IPS-NIHi7 (cell line): ENCODE results near the gene GNB1L.

ENCODE experiments used
- DNase-seq: peaks from one replicate; pipeline ENCODE4 v3.0.0; 2012; ENCODE audit warnings: mixed read lengths; ENCODE audit errors: extremely low spot score

The GNB1L gene

DNA sequence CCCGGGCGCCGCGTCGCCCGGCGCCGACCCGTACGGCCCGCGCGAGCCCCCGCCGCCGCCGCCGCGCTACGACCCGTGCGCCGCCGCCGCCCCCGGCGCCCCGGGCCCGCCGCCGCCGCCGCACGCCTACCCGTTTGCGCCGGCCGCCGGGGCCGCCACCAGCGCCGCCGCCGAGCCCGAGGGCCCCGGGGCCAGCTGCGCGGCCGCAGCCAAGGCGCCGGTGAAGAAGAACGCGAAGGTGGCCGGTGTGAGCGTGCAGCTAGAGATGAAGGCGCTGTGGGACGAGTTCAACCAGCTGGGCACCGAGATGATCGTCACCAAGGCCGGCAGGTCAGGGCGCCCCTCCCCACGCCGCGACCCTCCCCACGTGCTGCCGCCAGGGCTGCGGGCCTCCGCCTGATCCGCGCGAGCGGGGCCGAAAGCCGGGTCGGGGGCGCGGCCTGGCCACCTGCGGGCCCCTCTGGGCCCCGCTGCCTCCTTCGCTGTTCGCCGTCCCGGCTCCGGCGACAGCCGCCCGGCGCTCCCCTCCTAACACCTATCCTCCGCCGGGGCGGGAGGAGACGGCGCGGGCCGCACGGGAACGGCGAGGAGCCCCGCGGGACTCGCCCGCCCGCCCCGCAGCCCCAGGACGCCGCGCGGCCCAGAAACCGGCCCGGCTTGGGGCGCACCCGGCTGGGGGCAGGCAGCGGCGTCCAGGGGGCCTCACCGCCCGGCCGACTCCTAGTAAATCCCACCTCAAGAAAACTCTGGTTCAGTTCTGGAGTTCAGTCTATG lies 93.5 kb downstream of the GNB1L start:
- DNase-seq = no peak

DNA sequence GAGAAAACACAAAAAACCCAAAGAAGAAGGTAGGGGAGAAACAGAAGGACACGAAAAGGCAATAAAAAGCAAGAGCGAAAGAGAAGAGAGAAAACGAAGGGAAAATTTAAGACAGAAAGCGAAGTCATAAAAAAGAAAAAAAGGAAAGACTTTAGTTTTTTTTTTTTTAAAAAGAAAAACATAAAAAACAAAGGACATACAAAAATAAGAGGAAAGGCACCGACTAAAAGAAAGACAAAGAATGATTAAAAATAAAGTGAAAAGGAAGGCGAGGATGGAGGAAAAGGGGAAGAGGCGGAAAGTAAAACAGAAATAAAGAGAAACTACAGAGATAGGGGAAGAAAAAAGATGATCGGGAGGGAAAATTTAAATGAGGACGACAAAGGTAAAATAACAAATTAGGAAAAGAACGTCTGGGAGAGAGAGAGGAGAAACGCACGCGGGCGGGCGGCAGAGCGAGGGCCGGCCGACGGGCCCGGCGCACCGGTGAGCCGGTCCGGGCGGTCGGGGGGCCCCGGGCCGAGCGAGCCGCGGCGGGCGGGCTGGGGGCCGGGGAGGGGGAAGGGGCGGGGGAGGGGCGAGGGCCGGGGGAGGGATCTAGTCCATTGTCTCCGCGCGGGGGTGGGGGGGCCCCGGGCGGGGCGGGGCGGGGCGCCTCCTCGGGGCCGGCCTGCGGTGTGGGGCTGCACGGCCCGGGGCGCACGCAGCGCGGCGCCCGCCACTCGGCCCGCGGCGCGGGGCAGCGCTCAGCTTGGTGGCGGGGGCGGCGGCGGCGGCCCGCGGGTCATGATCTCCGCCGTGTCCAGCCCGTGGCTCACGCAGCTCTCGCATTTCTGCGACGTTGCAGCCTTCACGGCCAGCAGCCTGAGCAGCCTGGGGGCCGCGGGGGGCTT lies 94.4 kb downstream of the GNB1L start, which contains the start of gene TBX1:
TSS of gene TBX1 (plus strand) at position 721 of the 893 bp plus-strand sequence. CDS start at position 787, 66 bp downstream.
- no peak for DNase-seq

DNA sequence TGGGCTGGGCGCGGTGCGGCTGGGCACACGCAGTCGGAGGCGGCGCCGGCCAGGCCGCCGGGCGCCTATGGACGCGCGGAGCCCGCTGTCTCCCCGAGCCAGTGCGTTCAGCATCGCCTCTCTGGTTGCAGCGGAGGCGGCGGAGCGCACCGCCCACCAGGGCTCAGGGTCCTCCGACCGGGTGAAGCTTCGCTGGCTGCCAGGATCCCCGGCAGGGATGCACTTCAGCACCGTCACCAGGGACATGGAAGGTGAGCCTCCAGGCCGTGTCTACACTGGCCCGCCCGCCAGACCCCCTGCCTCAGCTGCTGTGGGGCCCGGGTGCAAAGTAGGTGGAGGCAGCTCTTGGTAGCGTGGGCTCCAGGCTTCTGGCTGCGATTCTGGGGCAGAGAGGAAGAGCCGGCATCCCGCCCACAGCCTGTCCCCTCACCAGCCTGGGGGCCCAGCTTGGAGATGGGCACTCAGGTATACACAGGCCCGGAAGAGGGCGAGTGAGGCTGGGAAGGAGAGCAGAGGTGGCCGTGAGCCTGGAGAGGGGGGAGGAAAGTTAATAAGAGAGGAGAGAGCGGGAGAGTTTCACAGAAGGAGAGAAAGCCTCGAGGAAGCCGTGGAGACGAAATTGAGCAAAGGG lies 95.1 kb downstream of the GNB1L start:
- no peak for DNase-seq

DNA sequence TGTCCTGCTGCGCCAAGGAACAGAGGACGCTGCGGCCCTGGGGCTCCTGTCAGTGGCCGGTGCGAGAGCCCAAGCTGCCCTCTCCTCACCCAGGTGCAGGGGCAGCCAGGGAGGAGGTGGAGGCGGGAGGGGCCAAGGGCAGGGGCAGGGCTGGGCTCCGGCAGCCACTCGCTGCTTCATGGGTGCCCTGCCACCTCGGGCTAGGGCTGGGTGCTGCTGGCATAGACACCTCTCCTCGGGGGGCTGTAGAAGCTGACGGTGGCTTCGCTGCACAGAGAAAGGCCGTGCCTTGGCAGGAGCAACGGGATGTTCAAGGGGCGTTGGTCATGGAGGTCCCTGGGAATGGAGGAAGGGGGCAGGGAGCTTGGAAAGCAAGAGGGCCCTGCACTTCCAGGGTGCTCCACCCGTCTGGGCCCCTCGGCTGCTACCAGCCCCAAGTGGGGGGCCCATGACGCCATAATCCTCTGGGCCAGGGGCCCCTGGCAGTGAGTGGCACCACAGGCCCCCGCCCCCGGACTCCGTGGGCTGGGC lies 95.7 kb downstream of the GNB1L start:
- no peak for DNase-seq

DNA sequence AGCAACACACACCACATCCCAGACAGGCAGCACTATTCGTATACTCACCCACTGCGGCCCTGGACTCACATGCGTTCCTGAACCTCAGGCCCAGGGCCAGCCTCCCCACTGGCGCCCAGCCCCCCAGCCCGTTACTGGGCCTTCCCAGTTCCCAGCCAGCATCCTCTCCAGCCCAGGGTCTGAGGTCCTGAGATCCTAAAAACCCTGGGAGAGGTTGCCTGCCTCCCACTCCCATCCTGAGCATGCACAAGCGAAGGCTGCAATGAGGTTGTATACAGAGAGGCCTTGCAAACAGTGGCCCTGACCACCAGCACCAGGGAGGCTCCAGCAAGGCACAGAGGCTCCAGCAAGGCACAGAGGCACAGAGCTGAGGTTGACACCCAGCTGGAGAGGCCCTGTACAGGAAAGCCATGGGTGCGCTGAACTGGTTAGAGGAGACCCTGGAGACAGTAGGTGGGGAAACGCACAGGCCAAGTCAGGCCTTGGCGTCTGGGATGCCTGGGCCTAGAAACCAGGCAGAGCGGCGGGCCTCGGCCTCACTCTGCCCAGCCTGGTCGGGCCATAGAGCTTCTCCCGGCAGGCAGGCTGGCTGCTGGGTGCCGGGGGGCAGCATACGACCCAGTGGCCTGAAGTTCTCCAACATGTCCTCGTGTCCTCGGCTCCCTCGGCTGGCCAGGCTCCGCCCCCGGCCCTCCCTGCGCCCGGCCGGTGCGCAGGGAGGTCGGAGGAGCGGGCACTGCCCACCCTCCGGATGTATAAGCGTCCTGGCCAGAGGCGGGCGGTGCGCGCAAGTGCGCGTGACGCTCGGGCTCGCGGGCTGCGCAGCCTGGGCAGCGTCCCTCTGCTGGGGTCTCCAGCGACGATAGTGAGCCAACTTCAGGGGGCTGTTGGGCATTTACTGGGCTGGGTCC lies 96.4 kb downstream of the GNB1L start:
- DNase-seq = no peak

DNA sequence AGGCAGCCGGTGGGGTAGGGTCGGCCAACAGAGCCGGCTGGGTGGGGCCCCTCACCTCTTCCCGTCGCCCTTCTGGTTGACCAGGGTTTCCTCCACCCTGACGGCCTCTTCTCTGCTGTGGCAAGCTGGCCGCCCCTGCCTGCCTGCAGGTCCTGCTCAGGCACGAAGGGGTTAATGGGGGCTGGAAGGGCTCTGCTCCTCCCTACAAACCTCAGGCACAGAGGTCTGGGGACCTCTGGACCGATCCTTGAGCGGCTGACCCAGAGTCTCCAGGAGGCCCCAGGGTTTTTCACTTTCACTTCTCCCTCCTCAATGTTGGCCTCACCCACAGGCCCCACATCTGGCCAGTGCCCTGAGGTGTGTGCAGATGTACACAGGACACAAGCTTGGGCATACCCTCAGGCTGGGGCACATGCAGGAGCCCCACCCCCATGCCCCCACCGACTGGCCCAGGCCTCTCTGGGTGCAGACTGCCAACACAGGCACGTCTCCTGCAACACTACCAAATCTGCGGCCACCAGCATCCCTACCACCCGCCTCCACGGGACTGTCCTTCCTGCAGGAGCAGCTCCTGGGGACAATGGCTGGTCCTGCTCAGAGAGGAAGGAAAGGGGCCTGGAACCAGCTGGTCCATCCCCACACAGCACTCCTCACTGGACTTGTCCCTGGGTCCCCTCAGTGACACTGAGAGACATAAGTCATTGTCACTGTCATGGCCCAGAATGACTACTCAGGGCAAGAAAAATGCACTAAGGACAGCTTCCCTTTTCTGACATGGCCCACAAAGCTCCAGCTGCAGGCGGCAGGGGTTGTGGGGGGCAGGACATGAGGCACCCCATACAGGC lies 97.3 kb downstream of the GNB1L start:
- DNase-seq = no peak

DNA sequence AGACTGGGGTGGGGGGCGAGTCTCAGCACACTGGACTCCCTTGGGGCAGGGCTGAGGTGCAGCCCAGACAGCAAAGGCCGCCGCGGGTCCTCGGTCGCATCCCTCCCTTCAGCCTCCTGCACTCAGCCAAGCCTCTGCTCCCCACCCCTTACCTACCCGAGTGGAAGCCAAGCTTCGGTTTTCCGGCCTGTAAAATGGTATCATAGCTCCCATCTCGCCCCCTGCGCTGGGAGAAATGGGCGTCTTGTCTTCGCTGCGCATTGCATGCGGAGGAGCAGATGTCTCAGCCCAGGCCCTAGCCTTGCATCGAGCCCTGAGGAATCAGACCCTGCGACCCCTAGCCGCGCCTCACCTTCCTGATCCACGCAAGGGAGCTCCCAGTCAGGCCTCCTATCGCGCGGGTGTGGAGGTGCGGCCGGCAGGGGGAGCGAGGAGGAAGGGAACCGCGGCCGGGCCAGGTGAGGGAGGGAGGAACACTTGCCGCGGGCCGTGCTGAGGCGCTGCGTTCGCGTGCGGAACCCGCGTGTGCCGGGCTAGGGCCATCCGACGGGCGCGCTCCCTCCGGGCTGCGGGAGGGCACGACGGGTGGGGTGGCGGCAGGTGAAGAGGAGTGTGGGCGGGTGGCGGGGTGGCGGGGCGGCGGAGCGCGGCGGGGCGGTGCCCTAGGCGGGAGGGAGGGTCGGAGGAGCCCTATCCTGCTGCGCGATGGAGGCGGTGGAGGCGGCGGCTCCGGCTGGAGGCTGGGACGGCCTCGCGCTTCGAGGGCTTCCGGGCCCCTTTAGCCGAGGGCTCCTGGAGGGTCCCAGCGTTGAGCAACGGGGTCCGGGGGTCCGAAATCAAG lies 98.2 kb downstream of the GNB1L start:
- peak; percentile 58 for DNase-seq

DNA sequence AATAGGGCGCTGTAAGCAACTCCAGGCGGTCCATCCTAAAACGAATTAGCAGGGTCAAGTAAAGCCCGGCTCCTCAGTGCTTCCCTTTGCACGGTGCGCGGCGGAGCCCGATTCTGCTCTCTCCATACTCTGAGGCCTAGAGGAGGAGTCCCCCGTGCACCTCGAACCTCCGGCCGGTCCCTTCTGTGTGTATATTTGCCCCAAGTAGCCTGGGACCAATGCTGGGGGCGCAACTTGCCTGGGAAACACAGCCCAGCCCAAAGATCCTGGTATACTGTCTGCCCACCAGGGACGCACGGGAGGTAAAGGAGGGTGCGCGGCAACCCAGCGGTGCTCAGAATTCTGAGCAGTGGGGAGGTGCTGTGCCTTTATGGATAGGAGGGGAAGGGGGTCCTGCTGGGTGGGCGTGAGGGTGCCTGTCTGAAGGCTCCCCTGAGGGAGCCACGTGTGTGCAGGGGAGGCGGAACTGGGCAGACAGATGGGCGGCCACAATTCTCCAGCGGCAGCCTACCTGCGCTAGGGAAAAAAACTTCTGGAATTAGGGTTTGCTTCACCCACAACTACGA lies 98.9 kb downstream of the GNB1L start:
- DNase-seq = no peak

DNA sequence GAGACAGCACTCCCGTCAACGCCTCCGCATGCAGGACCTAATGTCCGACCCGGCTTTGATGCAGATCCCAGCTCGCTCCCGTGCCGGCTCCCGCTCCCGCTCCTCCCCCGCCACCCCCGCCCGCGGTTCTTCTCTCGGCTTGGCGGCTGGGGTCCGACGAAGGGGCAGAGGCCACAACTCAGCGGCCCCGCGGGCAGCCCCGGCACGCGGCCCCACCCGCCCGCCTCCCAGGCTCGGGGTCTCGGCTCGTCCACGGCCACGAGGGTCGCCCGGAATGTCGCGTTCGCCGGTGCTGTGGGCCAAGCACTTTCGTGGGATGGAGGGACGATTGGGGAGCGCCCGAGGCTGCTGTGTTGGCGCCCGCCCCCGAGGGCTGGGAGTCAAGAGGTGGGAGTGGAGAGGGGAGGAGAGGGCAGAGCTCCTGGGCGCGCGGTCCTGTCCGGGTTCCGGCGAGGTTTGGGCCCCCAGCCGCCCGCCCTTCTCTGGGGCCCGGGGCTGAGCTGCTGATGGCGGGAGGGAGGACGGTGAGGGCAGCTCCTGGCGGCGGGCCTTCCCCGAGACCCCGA lies 99.4 kb downstream of the GNB1L start:
- DNase-seq = no peak

DNA sequence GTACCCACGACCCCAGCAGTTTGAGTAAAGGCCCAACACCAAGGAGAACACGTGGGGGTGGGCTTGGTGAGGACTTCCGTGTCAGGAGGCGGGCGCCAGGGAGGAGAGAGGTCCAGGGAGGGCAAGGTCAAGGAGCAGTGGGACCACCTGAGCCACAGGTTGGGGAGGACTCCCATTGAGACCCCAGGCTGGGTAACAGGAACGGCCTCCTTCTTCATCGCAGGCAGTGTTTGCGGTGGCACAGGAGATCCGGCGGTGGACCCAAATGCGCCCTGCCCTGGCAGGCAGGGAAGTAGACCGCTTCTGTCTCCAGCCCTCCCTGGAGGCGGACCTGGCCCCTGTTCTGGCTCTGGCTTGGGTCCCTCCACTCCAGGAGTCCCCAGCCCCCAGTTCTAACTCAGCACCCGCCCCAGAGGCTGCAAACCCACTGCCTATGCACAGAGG lies 100.0 kb downstream of the GNB1L start:
- no peak for DNase-seq

DNA sequence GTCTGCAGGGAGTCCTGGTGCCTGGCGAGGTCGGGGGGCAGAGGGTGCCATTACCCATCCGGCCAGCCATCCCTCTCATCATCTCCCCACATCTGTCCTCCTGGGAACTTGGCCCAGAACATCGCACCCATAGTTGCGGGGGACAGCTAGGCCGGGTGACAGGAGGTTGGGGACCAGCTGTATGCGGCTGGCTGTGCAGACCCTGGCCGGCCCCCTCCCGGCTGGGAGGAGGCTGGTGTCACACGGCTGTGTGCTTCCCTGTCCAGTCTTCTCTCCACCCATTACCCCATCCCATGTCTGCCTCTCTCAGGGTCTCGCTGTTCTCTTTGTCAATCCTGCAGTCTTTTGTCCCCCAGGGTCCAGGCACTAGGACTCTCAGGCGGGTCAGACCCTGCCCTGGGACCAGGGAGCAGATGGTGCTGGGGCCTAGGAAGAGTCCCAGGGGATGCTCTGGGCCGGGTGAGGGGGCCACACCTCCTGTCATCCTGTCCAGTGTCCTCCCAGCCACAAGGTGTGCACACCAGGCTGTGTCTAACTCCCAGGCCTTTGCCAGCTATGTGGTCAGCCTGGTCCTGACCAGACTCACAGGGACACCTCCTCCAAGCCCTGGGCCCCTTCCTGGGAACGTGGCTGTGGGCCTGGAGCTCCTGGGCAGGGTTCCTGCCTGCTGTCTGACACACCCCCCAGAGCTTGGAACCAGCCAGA lies 100.5 kb downstream of the GNB1L start:
- no peak for DNase-seq

DNA sequence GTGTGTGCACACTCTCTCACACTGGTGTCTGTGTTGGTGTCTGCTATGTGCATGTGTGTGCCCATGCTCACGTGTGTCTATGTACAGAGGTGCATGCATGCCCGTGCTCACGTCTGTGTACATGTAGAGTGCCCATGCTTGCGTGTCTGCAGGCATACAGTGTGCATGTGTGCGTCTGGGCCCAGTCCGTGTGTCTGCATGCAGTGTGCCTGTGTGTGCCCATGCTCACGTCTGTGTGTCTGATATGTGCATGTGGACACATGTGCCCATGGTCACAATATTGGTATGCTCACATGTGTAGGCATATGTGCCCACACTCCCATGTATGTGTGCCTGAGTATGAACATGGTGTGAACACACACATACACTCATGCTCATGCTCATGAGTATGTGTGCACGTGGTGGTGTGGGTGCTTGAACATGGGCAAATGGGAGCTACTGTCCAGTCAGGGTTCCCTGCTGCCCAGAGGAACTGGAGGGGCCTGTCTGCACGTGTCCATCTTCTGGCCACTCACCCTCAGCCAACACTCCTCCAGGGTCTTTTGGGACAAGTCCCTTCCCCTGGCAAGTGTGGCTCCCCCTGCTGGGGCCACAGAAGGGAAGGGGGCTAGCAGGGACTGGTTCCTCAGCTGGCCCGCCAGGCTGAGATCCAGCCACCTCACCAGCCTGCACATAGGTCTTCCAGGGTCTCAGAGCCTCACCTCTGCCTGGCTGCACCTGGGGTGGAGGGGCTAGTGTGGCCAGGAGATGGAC lies 101.4 kb downstream of the GNB1L start:
- DNase-seq = peak; percentile 66

DNA sequence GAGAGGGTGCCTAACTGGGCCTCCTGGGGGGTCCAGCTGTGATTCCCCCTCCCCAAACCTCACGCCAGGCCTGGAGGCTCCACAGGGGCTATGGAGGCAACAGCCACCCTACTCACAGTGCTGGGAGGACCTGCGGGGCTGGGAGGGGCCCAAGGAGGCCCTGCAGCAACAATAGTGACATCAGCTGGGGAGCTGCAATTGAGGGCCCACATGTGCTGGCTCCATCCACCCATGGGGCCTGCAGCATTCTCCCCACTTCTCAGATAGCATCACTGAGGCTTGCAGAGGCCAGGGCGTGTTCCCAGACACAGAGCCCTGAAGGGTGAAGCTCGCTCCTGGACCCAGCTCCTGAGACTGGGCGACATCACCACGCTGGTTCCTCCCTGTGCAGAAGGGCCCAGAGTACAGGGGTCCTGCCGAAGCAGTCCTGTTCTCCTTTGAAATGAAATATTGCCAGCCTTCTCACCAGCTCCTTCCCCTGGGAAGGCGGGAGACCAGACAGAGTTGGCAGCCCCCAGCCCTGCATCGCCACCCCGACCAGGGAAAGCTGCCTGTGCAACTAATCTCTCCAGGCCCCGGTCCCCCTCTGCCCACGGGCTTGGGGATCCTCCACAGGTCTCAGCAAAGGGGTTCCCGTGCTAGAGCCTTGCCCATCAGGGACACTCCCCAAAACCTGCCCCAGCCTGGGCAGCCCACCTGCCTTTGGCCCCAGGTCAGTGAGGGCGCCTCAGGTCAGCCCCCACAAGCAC lies 103.0 kb downstream of the GNB1L start:
- no peak for DNase-seq

DNA sequence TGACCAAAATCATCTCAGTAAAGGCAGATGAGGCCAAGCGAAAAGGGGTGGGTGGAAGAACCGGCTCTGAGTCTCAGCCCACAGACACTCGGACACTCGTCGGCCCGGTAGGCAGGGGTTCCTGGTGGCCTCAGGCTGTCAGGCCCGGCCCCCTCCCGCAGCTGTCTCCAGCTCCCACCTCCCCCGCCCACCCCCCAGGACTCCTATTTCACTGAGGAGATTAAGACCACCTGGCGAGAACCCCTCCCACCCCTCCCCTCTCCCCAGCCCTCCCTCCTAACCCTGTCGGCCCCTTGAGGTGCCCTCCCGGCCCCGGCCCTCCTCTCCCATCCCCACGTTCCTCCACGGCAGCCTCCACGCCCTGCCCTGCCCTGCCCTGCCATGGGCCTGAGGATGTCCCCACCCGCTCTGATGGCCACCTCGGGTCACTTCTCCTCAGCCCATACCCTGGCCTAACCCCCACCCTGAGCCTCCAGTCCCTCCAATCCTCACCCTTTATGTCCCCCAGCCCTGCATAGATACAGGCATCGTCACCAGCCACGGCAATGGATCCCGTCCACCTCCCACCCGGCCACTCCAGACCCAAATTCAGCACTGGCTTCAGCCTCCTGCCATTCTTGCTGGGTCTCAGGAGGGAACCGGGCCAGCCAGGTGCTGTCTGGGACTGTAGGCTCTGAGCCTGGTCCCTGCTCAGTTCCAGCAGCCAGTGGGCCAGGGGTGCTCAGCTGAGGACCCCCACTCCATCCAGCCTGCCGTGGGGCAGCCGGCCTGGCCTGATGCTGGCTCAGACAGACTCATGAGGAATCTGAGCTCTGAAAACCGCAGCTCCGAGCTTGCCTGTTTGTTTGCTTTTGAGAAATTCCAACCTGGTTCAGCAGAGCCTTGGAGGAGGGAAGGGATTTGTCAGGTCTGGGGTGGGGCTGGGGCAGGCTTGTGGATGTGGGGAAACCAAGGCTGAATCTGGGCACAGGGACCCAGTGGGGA lies 103.9 kb downstream of the GNB1L start:
- DNase-seq = no peak

DNA sequence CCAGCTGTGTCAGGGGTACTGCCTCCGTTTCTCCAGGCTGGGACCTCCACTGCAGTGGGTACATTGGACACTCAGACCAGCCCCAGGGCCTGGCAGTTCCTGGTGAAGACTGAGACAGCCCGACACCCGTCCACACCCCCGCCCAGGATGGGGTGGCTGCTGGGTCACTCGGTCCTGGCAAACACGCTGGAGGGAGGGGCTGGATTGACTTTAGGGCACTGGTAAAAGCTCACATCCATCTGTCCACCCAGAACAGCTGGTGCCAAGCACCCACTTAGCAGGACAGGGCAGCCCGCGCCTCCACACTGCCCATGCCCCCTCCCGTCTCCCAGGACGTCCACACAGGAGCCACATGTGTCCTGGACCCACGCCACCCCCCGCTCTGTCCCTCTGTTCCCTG lies 104.8 kb downstream of the GNB1L start:
- no peak for DNase-seq
